ENCODE results near the gene SELENOF. TPM values are rescaled to one million over a fixed set of nuclear protein-coding genes. Genes with fewer than 3 reads are reported as not detected.

Gene SELENOF
- total and polyA plus RNA-seq, 2 of the 13 experiments (the other 11 are each of a cell fraction or from before 2014, with no cell fraction given), result 133 to 163 TPM

DNA sequence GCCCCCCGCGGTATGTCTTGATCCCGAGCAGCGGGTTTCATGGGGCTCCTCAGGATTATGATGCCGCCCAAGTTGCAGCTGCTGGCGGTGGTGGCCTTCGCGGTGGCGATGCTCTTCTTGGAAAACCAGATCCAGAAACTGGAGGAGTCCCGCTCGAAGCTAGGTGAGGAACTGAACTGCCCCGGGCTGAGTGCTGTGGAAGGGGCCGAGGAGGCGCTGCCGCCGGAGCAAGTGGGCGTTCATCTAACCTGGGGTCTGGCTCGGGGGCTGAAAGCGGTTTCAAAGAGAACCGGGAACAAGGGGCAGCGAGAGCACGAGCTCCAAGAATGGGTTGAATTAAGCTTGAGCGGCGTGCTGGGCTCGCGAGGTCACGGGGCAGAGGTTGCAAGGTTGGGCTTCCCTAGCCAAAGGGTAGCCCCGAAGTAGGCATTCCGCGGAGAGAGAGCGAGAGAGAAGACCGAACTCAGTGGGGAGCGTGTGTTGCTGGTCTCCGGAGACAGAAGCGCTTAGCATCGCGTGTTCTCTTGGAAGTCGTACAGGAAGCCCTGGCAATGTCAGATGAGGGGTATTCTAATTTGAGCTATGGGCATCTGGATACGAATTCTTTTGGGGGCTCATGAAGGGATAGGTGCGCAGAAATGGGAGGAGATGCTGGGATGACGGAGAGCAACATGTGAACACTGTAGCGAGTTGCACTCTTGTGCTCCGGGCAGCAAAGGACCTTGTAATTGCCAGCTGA is 1.2 kb upstream of the SELENOF start (continued):
- TF ChIP-seq, protein P1, sequence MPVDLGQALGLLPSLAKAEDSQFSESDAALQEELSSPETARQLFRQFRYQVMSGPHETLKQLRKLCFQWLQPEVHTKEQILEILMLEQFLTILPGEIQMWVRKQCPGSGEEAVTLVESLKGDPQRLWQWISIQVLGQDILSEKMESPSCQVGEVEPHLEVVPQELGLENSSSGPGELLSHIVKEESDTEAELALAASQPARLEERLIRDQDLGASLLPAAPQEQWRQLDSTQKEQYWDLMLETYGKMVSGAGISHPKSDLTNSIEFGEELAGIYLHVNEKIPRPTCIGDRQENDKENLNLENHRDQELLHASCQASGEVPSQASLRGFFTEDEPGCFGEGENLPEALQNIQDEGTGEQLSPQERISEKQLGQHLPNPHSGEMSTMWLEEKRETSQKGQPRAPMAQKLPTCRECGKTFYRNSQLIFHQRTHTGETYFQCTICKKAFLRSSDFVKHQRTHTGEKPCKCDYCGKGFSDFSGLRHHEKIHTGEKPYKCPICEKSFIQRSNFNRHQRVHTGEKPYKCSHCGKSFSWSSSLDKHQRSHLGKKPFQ (CRISPR knock-in tag; IDR thresholded peaks at IDR 0.05; ENCODE audit: insufficient replicate concordance), result no peak
- TF ChIP-seq ETV5 (CRISPR knock-in tag; IDR thresholded peaks at IDR 0.05; ENCODE audit: borderline replicate concordance), result no peak
- no peak for TF ChIP-seq ZBTB8A (CRISPR knock-in tag; IDR thresholded peaks at IDR 0.05; ENCODE audit: borderline replicate concordance, low read depth)
- TF ChIP-seq, protein P2, sequence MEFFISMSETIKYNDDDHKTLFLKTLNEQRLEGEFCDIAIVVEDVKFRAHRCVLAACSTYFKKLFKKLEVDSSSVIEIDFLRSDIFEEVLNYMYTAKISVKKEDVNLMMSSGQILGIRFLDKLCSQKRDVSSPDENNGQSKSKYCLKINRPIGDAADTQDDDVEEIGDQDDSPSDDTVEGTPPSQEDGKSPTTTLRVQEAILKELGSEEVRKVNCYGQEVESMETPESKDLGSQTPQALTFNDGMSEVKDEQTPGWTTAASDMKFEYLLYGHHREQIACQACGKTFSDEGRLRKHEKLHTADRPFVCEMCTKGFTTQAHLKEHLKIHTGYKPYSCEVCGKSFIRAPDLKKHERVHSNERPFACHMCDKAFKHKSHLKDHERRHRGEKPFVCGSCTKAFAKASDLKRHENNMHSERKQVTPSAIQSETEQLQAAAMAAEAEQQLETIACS (CRISPR knock-in tag; IDR thresholded peaks at IDR 0.05), result peak; percentile 28; the same call in 1 of the 2 replicates
- TF ChIP-seq, protein P3, sequence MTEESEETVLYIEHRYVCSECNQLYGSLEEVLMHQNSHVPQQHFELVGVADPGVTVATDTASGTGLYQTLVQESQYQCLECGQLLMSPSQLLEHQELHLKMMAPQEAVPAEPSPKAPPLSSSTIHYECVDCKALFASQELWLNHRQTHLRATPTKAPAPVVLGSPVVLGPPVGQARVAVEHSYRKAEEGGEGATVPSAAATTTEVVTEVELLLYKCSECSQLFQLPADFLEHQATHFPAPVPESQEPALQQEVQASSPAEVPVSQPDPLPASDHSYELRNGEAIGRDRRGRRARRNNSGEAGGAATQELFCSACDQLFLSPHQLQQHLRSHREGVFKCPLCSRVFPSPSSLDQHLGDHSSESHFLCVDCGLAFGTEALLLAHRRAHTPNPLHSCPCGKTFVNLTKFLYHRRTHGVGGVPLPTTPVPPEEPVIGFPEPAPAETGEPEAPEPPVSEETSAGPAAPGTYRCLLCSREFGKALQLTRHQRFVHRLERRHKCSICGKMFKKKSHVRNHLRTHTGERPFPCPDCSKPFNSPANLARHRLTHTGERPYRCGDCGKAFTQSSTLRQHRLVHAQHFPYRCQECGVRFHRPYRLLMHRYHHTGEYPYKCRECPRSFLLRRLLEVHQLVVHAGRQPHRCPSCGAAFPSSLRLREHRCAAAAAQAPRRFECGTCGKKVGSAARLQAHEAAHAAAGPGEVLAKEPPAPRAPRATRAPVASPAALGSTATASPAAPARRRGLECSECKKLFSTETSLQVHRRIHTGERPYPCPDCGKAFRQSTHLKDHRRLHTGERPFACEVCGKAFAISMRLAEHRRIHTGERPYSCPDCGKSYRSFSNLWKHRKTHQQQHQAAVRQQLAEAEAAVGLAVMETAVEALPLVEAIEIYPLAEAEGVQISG (CRISPR knock-in tag; IDR thresholded peaks at IDR 0.05), result no peak
- TF ChIP-seq HDAC6 (IDR thresholded peaks at IDR 0.05; ENCODE audit: low read depth, low read length), result no peak
- no peak for TF ChIP-seq NCOA2 (CRISPR knock-in tag; IDR thresholded peaks at IDR 0.05)
- TF ChIP-seq SMC3 (IDR thresholded peaks at IDR 0.05; ENCODE audit: low read length), result no peak
- TF ChIP-seq, protein P4, sequence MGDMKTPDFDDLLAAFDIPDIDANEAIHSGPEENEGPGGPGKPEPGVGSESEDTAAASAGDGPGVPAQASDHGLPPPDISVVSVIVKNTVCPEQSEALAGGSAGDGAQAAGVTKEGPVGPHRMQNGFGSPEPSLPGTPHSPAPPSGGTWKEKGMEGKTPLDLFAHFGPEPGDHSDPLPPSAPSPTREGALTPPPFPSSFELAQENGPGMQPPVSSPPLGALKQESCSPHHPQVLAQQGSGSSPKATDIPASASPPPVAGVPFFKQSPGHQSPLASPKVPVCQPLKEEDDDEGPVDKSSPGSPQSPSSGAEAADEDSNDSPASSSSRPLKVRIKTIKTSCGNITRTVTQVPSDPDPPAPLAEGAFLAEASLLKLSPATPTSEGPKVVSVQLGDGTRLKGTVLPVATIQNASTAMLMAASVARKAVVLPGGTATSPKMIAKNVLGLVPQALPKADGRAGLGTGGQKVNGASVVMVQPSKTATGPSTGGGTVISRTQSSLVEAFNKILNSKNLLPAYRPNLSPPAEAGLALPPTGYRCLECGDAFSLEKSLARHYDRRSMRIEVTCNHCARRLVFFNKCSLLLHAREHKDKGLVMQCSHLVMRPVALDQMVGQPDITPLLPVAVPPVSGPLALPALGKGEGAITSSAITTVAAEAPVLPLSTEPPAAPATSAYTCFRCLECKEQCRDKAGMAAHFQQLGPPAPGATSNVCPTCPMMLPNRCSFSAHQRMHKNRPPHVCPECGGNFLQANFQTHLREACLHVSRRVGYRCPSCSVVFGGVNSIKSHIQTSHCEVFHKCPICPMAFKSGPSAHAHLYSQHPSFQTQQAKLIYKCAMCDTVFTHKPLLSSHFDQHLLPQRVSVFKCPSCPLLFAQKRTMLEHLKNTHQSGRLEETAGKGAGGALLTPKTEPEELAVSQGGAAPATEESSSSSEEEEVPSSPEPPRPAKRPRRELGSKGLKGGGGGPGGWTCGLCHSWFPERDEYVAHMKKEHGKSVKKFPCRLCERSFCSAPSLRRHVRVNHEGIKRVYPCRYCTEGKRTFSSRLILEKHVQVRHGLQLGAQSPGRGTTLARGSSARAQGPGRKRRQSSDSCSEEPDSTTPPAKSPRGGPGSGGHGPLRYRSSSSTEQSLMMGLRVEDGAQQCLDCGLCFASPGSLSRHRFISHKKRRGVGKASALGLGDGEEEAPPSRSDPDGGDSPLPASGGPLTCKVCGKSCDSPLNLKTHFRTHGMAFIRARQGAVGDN (CRISPR knock-in tag; IDR thresholded peaks at IDR 0.05), result peak; percentile 80
- TF ChIP-seq YY1 (IDR thresholded peaks at IDR 0.05; ENCODE audit: insufficient read depth, insufficient replicate concordance, low read depth, low read length), result no peak
- TF ChIP-seq, protein P5, sequence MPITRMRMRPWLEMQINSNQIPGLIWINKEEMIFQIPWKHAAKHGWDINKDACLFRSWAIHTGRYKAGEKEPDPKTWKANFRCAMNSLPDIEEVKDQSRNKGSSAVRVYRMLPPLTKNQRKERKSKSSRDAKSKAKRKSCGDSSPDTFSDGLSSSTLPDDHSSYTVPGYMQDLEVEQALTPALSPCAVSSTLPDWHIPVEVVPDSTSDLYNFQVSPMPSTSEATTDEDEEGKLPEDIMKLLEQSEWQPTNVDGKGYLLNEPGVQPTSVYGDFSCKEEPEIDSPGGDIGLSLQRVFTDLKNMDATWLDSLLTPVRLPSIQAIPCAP (CRISPR knock-in tag; IDR thresholded peaks at IDR 0.05; ENCODE audit: low read depth), result no peak
- no peak for TF ChIP-seq DR1 (CRISPR knock-in tag; IDR thresholded peaks at IDR 0.05)
- TF ChIP-seq, protein P6, sequence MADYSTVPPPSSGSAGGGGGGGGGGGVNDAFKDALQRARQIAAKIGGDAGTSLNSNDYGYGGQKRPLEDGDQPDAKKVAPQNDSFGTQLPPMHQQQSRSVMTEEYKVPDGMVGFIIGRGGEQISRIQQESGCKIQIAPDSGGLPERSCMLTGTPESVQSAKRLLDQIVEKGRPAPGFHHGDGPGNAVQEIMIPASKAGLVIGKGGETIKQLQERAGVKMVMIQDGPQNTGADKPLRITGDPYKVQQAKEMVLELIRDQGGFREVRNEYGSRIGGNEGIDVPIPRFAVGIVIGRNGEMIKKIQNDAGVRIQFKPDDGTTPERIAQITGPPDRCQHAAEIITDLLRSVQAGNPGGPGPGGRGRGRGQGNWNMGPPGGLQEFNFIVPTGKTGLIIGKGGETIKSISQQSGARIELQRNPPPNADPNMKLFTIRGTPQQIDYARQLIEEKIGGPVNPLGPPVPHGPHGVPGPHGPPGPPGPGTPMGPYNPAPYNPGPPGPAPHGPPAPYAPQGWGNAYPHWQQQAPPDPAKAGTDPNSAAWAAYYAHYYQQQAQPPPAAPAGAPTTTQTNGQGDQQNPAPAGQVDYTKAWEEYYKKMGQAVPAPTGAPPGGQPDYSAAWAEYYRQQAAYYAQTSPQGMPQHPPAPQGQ (CRISPR knock-in tag; IDR thresholded peaks at IDR 0.05; ENCODE audit: borderline replicate concordance), result no peak
